Skeletal muscle tissue (tissue), 4 donors: ENCODE results near the gene C12orf42. TPM values are rescaled to one million over a fixed set of nuclear protein-coding genes. Genes with fewer than 3 reads are reported as not detected.

Experiments used
- H3K27ac ChIP-seq: one replicate; pipeline ENCODE4 v1.7.0; 2013; ENCODE audit warnings: mild to moderate bottlenecking, low read depth, low read length, inconsistent platforms
- H3K27me3 ChIP-seq, 3 donors: one replicate each; pipeline ENCODE4 v1.7.0; 2013; ENCODE audit warnings: low read length in 3 of 3; ENCODE audit not compliant: control insufficient read depth in 3 of 3, insufficient read depth in 3 of 3
- H3K36me3 ChIP-seq, 3 donors: one replicate each; pipeline ENCODE4 v1.7.0; 2013; ENCODE audit warnings: low read length in 3 of 3; ENCODE audit not compliant: control insufficient read depth in 3 of 3, insufficient read depth in 3 of 3
- H3K4me1 ChIP-seq, 3 donors: one replicate each; pipeline ENCODE4 v1.7.0; 2013; ENCODE audit warnings: low read length in 3 of 3, mild to moderate bottlenecking in 3 of 3; ENCODE audit not compliant: control insufficient read depth in 3 of 3, insufficient read depth in 3 of 3
- H3K4me3 ChIP-seq, 3 donors: one replicate each; pipeline ENCODE4 v1.7.0; 2013; ENCODE audit warnings: low read length in 3 of 3
- H3K9ac ChIP-seq, 3 donors: one replicate each; pipeline ENCODE4 v1.7.0; 2013; ENCODE audit warnings: low read length in 3 of 3, mild to moderate bottlenecking in 3 of 3, moderate library complexity in 2 of 3, low read depth in 1 of 3
- H3K9me3 ChIP-seq, 3 donors: one replicate each; pipeline ENCODE4 v1.7.0; 2013; ENCODE audit warnings: low read length in 3 of 3; ENCODE audit not compliant: control insufficient read depth in 3 of 3
- total RNA-seq: library from RNA; depleted of rRNA; stranded (reverse); fragments of >200 nt; gene quantifications from one replicate; pipeline ENCODE4 v1.2.3, GENCODE V29; 2014
- donor health status: Osteomylitis.

The C12orf42 gene
- total RNA-seq, 1 donor from 2014 or later, result 1.0 TPM

DNA sequence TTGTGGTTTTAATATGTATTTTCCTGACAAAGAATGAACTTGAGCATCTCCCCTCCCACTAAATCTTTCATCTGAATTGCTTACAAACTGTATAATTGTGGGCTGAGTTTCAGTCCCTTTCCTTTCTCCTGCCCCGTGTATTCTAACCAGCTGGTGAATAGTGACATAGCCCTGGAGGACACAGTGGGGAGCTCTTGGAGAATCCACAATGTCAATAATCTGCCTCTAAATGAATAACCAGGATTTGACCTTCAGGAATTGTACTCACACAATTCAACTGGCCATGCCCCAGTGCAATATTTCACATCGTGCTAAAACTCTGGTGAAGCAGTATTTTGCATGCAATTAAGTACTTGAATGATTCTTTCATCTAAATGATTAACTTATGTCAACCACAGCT lies 177.2 kb downstream of the C12orf42 start:
- no peaks in the 10 kb centered on the region for H3K4me1 ChIP-seq
- peaks cover 0 to 5% (median 0%) of the 10 kb centered on the region in 3 donors for H3K9me3 ChIP-seq
- H3K4me3 ChIP-seq, result no peak overlapping the region
- H3K36me3 ChIP-seq, result no peaks in the 10 kb centered on the region
- no peaks in the 10 kb centered on the region for H3K27me3 ChIP-seq
- no peak overlapping the region for H3K9ac ChIP-seq
- no peak overlapping the region for H3K27ac ChIP-seq

DNA sequence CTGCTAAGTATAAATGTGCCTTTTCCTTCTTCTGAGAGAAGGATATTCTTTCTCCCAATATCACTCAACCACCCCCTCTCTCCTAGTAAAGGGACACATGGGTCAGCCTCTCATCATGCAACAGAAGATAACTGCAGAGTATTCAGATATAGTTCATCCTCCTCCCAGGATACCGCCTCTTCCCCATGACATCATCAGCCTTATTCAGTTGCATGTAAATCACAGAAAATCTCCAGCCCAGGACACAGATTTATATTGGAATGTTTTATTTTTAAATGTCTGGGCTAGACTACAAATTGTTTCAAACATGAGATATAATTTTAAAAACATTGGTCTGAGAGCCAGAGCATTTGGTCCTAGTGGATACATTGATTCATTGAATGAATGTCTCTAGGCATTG lies 178.5 kb downstream of the C12orf42 start:
- H3K4me1 ChIP-seq, result no peaks in the 10 kb centered on the region
- H3K27me3 ChIP-seq, result no peaks in the 10 kb centered on the region
- no peaks in the 10 kb centered on the region for H3K36me3 ChIP-seq
- H3K9ac ChIP-seq, result no peak overlapping the region
- peaks cover 0 to 5% (median 0%) of the 10 kb centered on the region in 3 donors for H3K9me3 ChIP-seq
- H3K4me3 ChIP-seq, result no peak overlapping the region
- H3K27ac ChIP-seq, result no peak overlapping the region

DNA sequence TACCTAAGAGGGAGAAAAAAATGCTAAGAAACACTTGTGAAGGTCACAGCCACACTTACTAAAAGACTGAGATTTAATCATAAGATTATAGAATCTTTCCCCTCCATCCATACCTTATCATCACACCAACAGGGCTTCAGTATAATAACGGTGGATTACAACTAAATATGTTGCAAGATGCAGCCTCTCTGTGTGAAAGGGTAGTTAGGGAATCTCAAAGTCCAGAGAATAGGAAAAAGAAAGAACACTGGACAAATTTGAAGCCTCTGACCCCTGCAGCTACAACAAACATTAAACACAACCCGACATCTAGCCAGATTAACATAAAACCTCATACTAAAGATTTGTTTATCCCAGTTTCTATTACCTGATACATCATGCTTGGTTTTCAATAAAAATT lies 181.0 kb downstream of the C12orf42 start:
- Histone ChIP-seq H3K4me3 (no peak overlapping the region), H3K27me3 (no peaks in the 10 kb centered on the region), H3K9ac (no peak overlapping the region), H3K9me3 (peaks cover 0 to 4% (median 0%) of the 10 kb centered on the region in 3 donors), H3K36me3 (no peaks in the 10 kb centered on the region), H3K27ac (no peak overlapping the region), H3K4me1 (no peaks in the 10 kb centered on the region)

DNA sequence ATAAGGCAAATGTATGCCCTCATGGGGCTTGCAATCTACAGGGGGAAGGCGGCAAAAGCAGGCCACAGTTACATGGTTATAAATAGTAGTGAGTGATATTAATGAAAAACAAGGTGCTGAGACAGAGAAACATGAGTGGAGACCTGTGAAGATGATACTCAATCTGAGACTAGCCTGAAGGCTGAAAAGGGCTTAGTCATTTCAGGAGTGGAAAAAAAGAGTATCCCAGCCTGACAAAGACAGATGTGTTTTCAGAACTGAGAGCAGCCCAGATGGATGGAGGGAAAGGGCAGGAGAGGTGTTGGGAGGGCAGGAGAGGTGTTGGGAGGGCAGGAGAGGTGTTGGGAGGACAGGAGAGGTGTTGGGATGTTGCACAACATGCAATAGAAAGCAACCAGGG lies 181.9 kb downstream of the C12orf42 start:
- Histone ChIP-seq H3K9me3 (no peaks in the 10 kb centered on the region), H3K4me3 (no peak overlapping the region), H3K27me3 (no peaks in the 10 kb centered on the region), H3K4me1 (no peaks in the 10 kb centered on the region), H3K27ac (no peak overlapping the region), H3K9ac (no peak overlapping the region), H3K36me3 (no peaks in the 10 kb centered on the region)

DNA sequence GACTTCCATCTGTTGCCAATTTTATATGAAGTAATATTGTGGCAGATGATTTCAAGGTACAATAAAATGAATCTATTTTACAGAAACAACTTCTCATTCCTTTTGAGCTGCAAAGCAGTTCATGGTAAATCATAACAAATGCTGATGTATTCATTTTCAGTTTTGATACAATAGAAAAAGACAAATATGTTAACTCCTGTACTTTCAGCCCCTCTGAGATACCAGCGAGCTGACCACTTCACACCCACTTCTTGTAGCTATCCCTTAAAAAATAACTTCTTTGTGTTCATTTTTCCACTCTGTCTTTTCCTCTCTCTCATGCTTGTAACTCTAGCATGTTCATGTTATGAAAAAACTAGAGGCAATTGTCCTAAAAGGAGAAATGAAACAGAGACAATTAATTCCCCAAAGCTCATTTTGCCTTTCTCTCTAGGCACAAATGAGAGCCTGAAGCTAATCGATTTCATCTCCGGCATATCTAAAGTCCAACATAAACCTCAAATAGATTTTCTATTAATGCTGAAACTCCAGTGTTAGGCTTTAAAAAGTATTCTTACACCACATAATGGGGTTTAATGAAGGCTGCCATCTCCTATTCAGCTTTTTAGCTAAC lies 182.9 kb downstream of the C12orf42 start:
- Histone ChIP-seq H3K9me3 (no peaks in the 10 kb centered on the region), H3K27me3 (no peaks in the 10 kb centered on the region), H3K9ac (no peak overlapping the region), H3K36me3 (no peaks in the 10 kb centered on the region), H3K4me3 (no peak overlapping the region), H3K4me1 (no peaks in the 10 kb centered on the region), H3K27ac (no peak overlapping the region)

DNA sequence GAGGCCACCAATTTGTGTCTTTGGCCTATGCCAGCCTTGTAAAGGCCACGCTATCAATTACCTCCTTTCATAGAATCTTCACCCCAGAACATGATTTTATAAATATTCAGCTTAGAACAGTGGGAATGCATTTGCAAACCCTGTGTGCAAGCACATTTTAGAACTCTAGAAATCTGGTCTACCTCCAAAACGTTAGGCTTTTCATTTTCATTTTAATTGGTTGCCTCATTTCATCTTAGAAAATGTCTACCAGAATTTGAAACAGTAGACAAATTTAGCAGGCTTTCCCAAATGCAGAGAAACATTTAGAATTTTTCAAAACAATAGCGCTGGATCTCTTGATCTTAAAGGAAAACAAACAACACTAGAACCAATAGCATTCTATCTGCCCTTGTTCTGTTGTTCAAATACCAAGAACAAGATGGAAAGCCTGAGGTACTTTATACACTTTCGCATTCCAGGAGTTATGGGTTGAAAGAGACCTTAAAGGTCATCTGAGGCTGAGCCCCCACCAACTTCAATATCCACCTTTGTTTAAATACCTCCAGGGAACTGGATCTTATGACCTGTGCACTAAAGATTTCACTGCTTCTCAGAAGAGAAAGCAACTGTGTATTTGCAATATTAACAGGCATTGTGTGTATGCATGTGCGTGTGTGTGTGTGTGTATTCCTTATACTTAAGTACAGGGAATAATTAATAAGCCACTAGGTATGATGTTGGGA lies 185.1 kb downstream of the C12orf42 start:
- Histone ChIP-seq H3K9me3 (no peaks in the 10 kb centered on the region), H3K4me3 (no peak overlapping the region), H3K27me3 (no peaks in the 10 kb centered on the region), H3K4me1 (no peaks in the 10 kb centered on the region), H3K27ac (no peak overlapping the region), H3K9ac (no peak overlapping the region), H3K36me3 (no peaks in the 10 kb centered on the region)

DNA sequence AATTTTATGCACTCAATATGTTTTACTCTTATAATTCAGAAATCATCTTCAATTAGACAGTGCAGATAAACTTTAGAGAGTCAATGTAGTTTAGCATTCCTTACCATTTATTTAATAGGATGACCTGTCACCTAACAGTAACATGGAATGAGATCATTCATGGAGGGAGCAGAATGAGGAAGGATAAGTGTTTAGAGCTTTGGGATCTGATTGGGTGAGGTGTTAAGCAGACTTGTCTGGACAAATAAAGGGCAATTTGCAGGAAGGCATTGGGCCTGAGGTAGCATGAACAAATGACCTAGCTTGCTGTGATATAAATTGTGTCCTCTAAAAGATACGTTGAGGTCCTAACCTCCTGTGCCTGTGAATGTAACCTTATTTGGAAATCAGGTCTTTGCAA lies 187.4 kb downstream of the C12orf42 start:
- H3K27me3 ChIP-seq, result no peaks in the 10 kb centered on the region
- H3K27ac ChIP-seq, result no peak overlapping the region
- no peaks in the 10 kb centered on the region for H3K9me3 ChIP-seq
- no peak overlapping the region for H3K9ac ChIP-seq
- H3K4me1 ChIP-seq, result no peaks in the 10 kb centered on the region
- H3K4me3 ChIP-seq, result no peak overlapping the region
- H3K36me3 ChIP-seq, result no peaks in the 10 kb centered on the region

DNA sequence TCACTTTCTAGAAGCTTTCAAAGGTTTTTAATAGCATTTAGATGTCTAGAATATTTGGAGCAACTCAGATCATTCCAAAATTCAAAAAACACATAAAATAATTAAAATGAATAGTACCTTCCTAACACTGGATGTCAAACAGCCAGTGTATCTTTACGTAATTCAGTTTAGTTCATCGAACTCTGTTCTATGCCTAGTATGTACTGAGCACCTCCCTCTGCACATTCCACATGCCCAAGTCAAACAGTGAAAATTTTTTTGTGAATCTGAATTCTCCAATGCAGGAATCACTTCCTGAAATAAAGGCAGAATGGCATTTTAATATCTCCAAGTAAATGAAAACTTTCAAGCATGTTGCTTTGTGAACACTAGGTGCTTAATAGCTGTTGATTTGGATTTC lies 192.3 kb downstream of the C12orf42 start:
- no peaks in the 10 kb centered on the region for H3K9me3 ChIP-seq
- H3K4me1 ChIP-seq, result no peaks in the 10 kb centered on the region
- no peak overlapping the region for H3K27ac ChIP-seq
- H3K9ac ChIP-seq, result no peak overlapping the region
- peaks cover 0 to 3% (median 0%) of the 10 kb centered on the region in 3 donors for H3K27me3 ChIP-seq
- no peak overlapping the region for H3K4me3 ChIP-seq
- H3K36me3 ChIP-seq, result no peaks in the 10 kb centered on the region

DNA sequence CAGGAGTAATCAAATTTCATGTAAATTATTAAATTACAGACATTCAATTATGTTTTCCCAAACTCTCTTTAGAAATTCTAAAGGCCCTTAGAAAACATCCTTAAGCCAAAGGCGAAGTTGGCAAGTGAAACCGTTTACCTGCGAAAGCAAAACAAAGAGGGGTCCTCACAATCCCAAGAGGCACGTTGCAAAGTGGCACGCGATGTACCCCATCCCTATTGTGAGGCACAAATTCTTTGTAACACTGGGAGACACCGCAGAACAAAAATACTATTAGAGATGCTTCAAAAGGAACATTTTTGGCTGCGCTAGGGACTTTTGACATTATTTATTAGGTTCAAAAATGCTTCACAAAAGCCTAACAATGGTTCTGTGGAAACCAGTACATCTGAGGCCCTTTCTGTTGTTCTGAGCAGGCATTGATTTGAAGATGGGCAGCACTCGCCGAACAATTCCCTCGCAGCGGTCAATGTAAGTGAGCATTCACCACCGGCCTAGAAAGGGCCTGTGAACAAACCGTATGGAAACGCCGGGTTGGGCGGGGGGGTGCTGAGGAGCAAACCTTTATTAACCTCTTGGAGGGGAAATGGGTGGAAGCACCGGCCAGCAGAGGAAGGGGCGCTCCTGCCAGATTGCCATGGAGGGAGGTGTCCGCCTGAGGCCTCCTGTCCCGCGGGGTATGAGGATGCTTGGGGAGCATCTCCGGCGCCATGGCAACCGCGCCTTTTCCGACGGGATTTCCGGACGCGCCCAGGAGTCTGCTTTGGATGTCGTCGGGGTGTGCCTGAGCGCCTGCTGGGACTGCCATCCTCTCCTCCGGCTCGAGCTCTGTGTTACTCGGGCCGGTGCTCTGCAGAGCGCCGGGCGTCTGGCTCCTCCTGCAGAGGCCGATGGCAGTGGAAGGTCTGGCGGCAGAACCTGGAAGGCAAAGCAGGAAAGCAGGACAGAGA lies 193.9 kb downstream of the C12orf42 start:
- no peak overlapping the region for H3K4me3 ChIP-seq
- H3K9me3 ChIP-seq, result no peaks in the 10 kb centered on the region
- no peak overlapping the region for H3K9ac ChIP-seq
- H3K27ac ChIP-seq, result no peak overlapping the region
- peaks cover 0 to 3% (median 0%) of the 10 kb centered on the region in 3 donors for H3K27me3 ChIP-seq
- no peaks in the 10 kb centered on the region for H3K36me3 ChIP-seq
- no peaks in the 10 kb centered on the region for H3K4me1 ChIP-seq

DNA sequence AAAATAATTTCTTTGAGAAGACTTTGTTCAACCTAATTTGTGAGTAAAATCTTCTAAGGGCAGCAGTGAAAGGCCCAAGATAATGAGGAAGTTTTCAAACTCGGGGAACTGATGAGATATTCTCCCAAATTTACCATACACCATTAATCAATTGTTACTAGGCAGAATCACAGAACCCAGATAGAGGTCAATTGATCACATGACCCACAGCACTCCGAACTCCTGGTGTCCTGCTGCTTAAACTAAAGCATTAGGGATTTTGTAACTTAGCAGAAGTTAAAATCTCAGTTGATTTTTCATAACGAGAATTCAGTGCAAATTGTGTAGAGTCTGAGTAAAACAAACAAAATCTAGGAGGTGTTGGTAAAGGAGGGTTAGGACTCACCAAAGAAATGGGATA lies 207.8 kb downstream of the C12orf42 start:
- Histone ChIP-seq H3K4me1 (no peaks in the 10 kb centered on the region), H3K27ac (no peak overlapping the region), H3K27me3 (no peaks in the 10 kb centered on the region), H3K36me3 (no peaks in the 10 kb centered on the region), H3K9me3 (peaks cover 0 to 6% (median 2%) of the 10 kb centered on the region in 3 donors), H3K4me3 (no peak overlapping the region), H3K9ac (no peak overlapping the region)
